HepG2 (cell line): Measurements from ENCODE around the gene ACOXL. TPM values are rescaled to one million over a fixed set of nuclear protein-coding genes. Genes with fewer than 3 reads are reported as not detected.

Source experiments
- BHLHE40 ChIP-seq: IDR thresholded peaks from 2 replicates; pipeline ENCODE4 v1.6.1; 2011; ENCODE audit warnings: low read length, improper control_type of control experiment
- GATA4 ChIP-seq: sonication (generic); IDR thresholded peaks from 2 replicates; pipeline ENCODE4 v1.6.1; 2016; ENCODE audit warnings: antibody characterized with exemption, low read depth, borderline replicate concordance
- HNF4A ChIP-seq: sonication (generic); formaldehyde crosslinking; IDR thresholded peaks from 2 replicates; pipeline ENCODE4 v1.4.0; 2020; ENCODE audit warnings: missing genetic modification reagents
- KLF16 ChIP-seq, 2 experiments: sonication (generic) in 1 of 2; formaldehyde crosslinking in 1 of 2; IDR thresholded peaks; 2 replicates each; pipeline versions ENCODE4 v1.6.1 to v1.8.0; 2016 to 2023; ENCODE audit warnings: missing genetic modification reagents in 2 of 2, missing compliant biosample characterization in 1 of 2
- MAX ChIP-seq: IDR thresholded peaks from 2 replicates; pipeline ENCODE4 v1.6.1; 2012; ENCODE audit warnings: inconsistent platforms
- MYPOP ChIP-seq: sonication (generic); formaldehyde crosslinking; IDR thresholded peaks from 2 replicates; pipeline ENCODE4 v1.8.1; 2023; ENCODE audit warnings: mild to moderate bottlenecking, moderate library complexity, missing genetic modification reagents
- PAX8 ChIP-seq: sonication (generic); formaldehyde crosslinking; IDR thresholded peaks from 2 replicates; pipeline ENCODE4 v1.8.0; 2022; ENCODE audit warnings: mild to moderate bottlenecking, missing genetic modification reagents, borderline replicate concordance
- SPEN ChIP-seq: sonication (generic); formaldehyde crosslinking; IDR thresholded peaks from 2 replicates; pipeline ENCODE4 v1.5.1; 2020; ENCODE audit warnings: low read depth, mild to moderate bottlenecking, missing genetic modification reagents
- STAT6 ChIP-seq: sonication (generic); formaldehyde crosslinking; IDR thresholded peaks from 2 replicates; pipeline ENCODE4 v1.4.0; 2020; ENCODE audit warnings: missing genetic modification reagents, mild to moderate bottlenecking, borderline replicate concordance
- TBX2 ChIP-seq: sonication (generic); formaldehyde crosslinking; IDR thresholded peaks from 2 replicates; pipeline ENCODE4 v1.5.0; 2020; ENCODE audit warnings: missing genetic modification reagents, mild to moderate bottlenecking, borderline replicate concordance
- TFE3 ChIP-seq: IDR thresholded peaks from 2 replicates; pipeline ENCODE4 v1.6.1; 2016
- ZNF124 ChIP-seq: sonication (generic); formaldehyde crosslinking; IDR thresholded peaks from 2 replicates; pipeline ENCODE4 v1.4.0; 2020; ENCODE audit warnings: missing genetic modification reagents
- ZNF253 ChIP-seq: sonication (generic); formaldehyde crosslinking; IDR thresholded peaks from 2 replicates; pipeline ENCODE4 v1.8.0; 2022; ENCODE audit warnings: mild to moderate bottlenecking, missing genetic modification reagents, borderline replicate concordance
- polyA plus RNA-seq, 8 experiments: library from polyadenylated mRNA; depleted of rRNA in 3 of 8; stranded (reverse) in 7 of 8; unstranded in 1 of 8; fragments of >200 nt; fragmentation: Illumina TruSeq in 4 of 8; extraction: Trizol in 4 of 8; gene quantifications; 2 replicates each; pipeline versions ENCODE4 v1.2.1 to v1.2.3, GENCODE V29; 2011 to 2016; ENCODE audit warnings: low read depth in 4 of 8, missing spikeins in 1 of 8, mixed read lengths in 1 of 8; ENCODE audit not compliant: insufficient read depth in 1 of 8
- total RNA-seq, 5 experiments: library from RNA; depleted of rRNA; stranded (reverse); fragments of >200 nt; fragmentation: Illumina TruSeq; extraction: Trizol; gene quantifications; 2 replicates each; pipeline ENCODE4 v1.2.3, GENCODE V29; 2016; ENCODE audit warnings: low read depth in 1 of 5
- TF ChIP-seq, protein P1 (sequence below): sonication (generic); formaldehyde crosslinking; conservative IDR thresholded peaks from 2 replicates; pipeline ENCODE4 v1.4.0; 2020; ENCODE audit warnings: missing genetic modification reagents
- TF ChIP-seq, protein P2 (sequence below): sonication (generic); formaldehyde crosslinking; IDR thresholded peaks from 2 replicates; pipeline ENCODE4 v1.4.0; 2020; ENCODE audit warnings: missing genetic modification reagents, borderline replicate concordance
- TF ChIP-seq, protein P3 (sequence below): sonication (generic); formaldehyde crosslinking; IDR thresholded peaks from 2 replicates; pipeline ENCODE4 v1.4.0; 2020; ENCODE audit warnings: missing genetic modification reagents

The ACOXL gene
- total and polyA plus RNA-seq, 2 of the 13 experiments (the other 11 are each of a cell fraction or from before 2014, with no cell fraction given), result not detected

DNA sequence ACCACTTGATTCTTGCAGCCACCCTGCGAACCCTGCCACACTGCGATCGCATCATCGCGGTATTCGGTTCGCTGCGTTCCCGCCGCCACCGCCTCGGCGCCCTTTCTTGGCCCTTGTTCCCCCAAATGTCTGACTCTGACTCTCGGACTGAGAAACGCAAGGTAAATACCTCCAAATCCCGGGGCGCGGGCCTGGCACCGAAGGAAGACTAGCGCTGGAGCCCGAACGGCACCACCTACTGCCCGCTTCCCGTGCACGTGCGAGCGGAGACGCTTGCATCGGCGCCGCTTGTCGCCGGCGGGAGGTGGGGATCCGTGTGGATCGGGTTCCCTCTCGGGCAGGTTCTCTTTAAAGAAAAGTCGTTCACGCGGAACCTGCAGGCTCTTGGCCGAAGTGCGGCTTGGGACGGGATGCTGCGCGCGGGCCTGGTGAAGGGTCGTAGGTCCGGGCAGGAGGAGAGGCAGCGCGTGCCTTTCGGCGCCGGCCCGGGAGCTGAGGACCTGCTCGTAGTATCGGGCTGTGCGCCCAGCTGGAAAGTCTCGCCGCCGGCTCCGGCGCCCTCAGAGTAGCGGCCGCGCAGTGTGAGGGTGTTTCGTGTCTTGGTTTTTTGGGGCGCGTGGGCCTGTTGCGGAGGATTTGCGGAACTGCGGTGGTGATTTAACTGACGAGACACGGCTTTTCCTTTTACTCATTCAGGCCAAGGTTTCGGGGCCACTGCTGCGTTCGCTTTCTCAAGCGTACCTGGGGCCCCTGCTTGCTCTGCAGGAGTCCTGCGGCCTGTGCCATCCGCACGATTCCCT lies 388.9 kb downstream of the ACOXL start (continued):
- TF ChIP-seq TBX2 (CRISPR knock-in tag), result peak; percentile 28
- TF ChIP-seq STAT6 (CRISPR knock-in tag), result no peak
- TF ChIP-seq MAX, result no peak; the same call in none of the 2 replicates
- no peak; the same call in none of the 2 replicates for TF ChIP-seq MYPOP (CRISPR knock-in tag)
- peak; percentile 13; the same call in 1 of the 2 replicates for TF ChIP-seq TFE3
- TF ChIP-seq, protein P1, sequence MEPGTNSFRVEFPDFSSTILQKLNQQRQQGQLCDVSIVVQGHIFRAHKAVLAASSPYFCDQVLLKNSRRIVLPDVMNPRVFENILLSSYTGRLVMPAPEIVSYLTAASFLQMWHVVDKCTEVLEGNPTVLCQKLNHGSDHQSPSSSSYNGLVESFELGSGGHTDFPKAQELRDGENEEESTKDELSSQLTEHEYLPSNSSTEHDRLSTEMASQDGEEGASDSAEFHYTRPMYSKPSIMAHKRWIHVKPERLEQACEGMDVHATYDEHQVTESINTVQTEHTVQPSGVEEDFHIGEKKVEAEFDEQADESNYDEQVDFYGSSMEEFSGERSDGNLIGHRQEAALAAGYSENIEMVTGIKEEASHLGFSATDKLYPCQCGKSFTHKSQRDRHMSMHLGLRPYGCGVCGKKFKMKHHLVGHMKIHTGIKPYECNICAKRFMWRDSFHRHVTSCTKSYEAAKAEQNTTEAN (CRISPR knock-in tag), result 0 out of 2 replicates have a peak, but pooled peaks have one; percentile 2
- TF ChIP-seq, protein P2, sequence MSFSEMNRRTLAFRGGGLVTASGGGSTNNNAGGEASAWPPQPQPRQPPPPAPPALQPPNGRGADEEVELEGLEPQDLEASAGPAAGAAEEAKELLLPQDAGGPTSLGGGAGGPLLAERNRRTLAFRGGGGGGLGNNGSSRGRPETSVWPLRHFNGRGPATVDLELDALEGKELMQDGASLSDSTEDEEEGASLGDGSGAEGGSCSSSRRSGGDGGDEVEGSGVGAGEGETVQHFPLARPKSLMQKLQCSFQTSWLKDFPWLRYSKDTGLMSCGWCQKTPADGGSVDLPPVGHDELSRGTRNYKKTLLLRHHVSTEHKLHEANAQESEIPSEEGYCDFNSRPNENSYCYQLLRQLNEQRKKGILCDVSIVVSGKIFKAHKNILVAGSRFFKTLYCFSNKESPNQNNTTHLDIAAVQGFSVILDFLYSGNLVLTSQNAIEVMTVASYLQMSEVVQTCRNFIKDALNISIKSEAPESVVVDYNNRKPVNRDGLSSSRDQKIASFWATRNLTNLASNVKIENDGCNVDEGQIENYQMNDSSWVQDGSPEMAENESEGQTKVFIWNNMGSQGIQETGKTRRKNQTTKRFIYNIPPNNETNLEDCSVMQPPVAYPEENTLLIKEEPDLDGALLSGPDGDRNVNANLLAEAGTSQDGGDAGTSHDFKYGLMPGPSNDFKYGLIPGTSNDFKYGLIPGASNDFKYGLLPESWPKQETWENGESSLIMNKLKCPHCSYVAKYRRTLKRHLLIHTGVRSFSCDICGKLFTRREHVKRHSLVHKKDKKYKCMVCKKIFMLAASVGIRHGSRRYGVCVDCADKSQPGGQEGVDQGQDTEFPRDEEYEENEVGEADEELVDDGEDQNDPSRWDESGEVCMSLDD (CRISPR knock-in tag), result 0 out of 2 replicates have a peak, but pooled peaks have one; percentile 7
- peak; percentile 5; the same call in 1 of the 2 replicates for TF ChIP-seq PAX8
- peak; percentile 84 for TF ChIP-seq BHLHE40
- no peak for TF ChIP-seq ZNF124 (CRISPR knock-in tag)
- TF ChIP-seq SPEN (CRISPR knock-in tag), result peak; percentile 6; the same call in 1 of the 2 replicates
- TF ChIP-seq, protein P3, sequence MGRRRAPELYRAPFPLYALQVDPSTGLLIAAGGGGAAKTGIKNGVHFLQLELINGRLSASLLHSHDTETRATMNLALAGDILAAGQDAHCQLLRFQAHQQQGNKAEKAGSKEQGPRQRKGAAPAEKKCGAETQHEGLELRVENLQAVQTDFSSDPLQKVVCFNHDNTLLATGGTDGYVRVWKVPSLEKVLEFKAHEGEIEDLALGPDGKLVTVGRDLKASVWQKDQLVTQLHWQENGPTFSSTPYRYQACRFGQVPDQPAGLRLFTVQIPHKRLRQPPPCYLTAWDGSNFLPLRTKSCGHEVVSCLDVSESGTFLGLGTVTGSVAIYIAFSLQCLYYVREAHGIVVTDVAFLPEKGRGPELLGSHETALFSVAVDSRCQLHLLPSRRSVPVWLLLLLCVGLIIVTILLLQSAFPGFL (CRISPR knock-in tag), result no peak; the same call in 1 of the 2 replicates
- no peak for TF ChIP-seq GATA4
- TF ChIP-seq HNF4A (CRISPR knock-in tag), result 0 out of 2 replicates have a peak, but pooled peaks have one; percentile 4
- 0 out of 2 replicates have a peak, but pooled peaks have one; percentile 17 for TF ChIP-seq ZNF253 (CRISPR knock-in tag)
- peak in 1 of 2 experiments; percentile 20; a peak in 1 of 4 replicates for TF ChIP-seq KLF16 (CRISPR knock-in tag; IDR thresholded peaks at IDR 0.05)
